CD14-positive monocyte (primary cell): ENCODE results near the gene CAMK1D. TPM values are rescaled to one million over a fixed set of nuclear protein-coding genes. Genes with fewer than 3 reads are reported as not detected.

ENCODE experiments used
- DNase-seq, 3 donors: peaks; one replicate each; pipeline ENCODE4 v3.0.0-alpha.2; 2011 to 2022
- H2AFZ ChIP-seq: 2 replicates; pipeline ENCODE4 v1.6.0; 2012; ENCODE audit warnings: mild to moderate bottlenecking, low read depth, low read length, inconsistent platforms; ENCODE audit not compliant: insufficient read depth, poor library complexity, severe bottlenecking
- H3K27ac ChIP-seq, 2 donors: 1 replicate in 1 of 2; 2 replicates in 1 of 2; pipeline ENCODE4 v1.5.1; 2012 to 2013; ENCODE audit warnings: low read length in 2 of 2, control low read depth in 1 of 2, inconsistent platforms in 1 of 2, low read depth in 1 of 2, mild to moderate bottlenecking in 1 of 2
- H3K27me3 ChIP-seq, 2 donors: one replicate each; pipeline versions ENCODE4 v1.6.0 to v1.6.1; 2011 to 2013; ENCODE audit warnings: low read length in 2 of 2; ENCODE audit not compliant: control insufficient read depth in 2 of 2, insufficient read depth in 2 of 2
- H3K36me3 ChIP-seq, 2 donors: replicated peaks in 1 of 2; 1 replicate in 1 of 2; 2 replicates in 1 of 2; pipeline versions ENCODE4 v1.5.1 to v1.6.1; 2012 to 2013; ENCODE audit warnings: low read length in 2 of 2, control low read depth in 1 of 2, inconsistent platforms in 1 of 2, mild to moderate bottlenecking in 1 of 2; ENCODE audit not compliant: insufficient read depth in 2 of 2, control insufficient read depth in 1 of 2
- H3K4me1 ChIP-seq, 2 donors: 1 replicate in 1 of 2; 2 replicates in 1 of 2; pipeline versions ENCODE4 v1.5.1 to v1.6.1; 2012 to 2013; ENCODE audit warnings: low read length in 2 of 2, control low read depth in 1 of 2, inconsistent platforms in 1 of 2, mild to moderate bottlenecking in 1 of 2, moderate library complexity in 1 of 2; ENCODE audit not compliant: insufficient read depth in 2 of 2, control insufficient read depth in 1 of 2
- H3K4me2 ChIP-seq: replicated peaks from 2 replicates; pipeline ENCODE3; 2012; ENCODE audit warnings: low read length, moderate library complexity, mild to moderate bottlenecking; ENCODE audit not compliant: poor library complexity, severe bottlenecking; ENCODE audit errors: extremely low read depth
- H3K4me3 ChIP-seq, 3 experiments: fragments of 200-600 bp in 1 of 3; sonication (generic) in 1 of 3; replicated peaks in 1 of 3; 1 replicate in 2 of 3; 2 replicates in 1 of 3; pipeline ENCODE4 v1.5.1; 2011 to 2013; ENCODE audit warnings: low read length in 3 of 3, mild to moderate bottlenecking in 3 of 3, control low read depth in 2 of 3, low read depth in 2 of 3, inconsistent platforms in 1 of 3, moderate library complexity in 1 of 3
- H3K79me2 ChIP-seq: 2 replicates; pipeline ENCODE4 v1.6.0; 2012; ENCODE audit warnings: mild to moderate bottlenecking, control low read depth, inconsistent platforms, low read length, moderate library complexity; ENCODE audit not compliant: insufficient read depth
- H3K9ac ChIP-seq: 2 replicates; pipeline ENCODE4 v1.6.0; 2017; ENCODE audit warnings: low read length, mild to moderate bottlenecking; ENCODE audit not compliant: insufficient read depth, poor library complexity, severe bottlenecking
- H3K9me3 ChIP-seq, 2 donors: replicated peaks in 1 of 2; 1 replicate in 1 of 2; 2 replicates in 1 of 2; pipeline versions ENCODE4 v1.5.1 to v1.6.1; 2012 to 2013; ENCODE audit warnings: low read length in 2 of 2, control low read depth in 1 of 2; ENCODE audit not compliant: control insufficient read depth in 1 of 2, insufficient read depth in 1 of 2
- H4K20me1 ChIP-seq: 2 replicates; pipeline ENCODE4 v1.6.0; 2012; ENCODE audit warnings: mild to moderate bottlenecking, low read length, control low read depth, moderate library complexity; ENCODE audit not compliant: insufficient read depth
- H3K27ac Mint-ChIP-seq, 7 donors: one replicate each; pipeline ENCODE4 v1.8.0; 2020; ENCODE audit warnings: mild to moderate bottlenecking in 7 of 7, mixed read lengths in 7 of 7, moderate library complexity in 6 of 7, inconsistent platforms in 2 of 7
- H3K27me3 Mint-ChIP-seq, 3 donors: one replicate each; pipeline ENCODE4 v1.8.0; 2021 to 2022; ENCODE audit warnings: low read depth in 3 of 3, mild to moderate bottlenecking in 3 of 3, mixed read lengths in 3 of 3, moderate library complexity in 3 of 3, inconsistent platforms in 1 of 3
- H3K36me3 Mint-ChIP-seq, 2 donors: one replicate each; pipeline ENCODE4 v1.8.0; 2020; ENCODE audit warnings: mixed read lengths in 2 of 2, inconsistent platforms in 1 of 2, mild to moderate bottlenecking in 1 of 2
- H3K4me1 Mint-ChIP-seq: one replicate; pipeline ENCODE4 v1.8.0; 2020; ENCODE audit warnings: mild to moderate bottlenecking, mixed read lengths
- H3K4me3 Mint-ChIP-seq, 2 donors: one replicate each; pipeline ENCODE4 v1.8.0; 2020; ENCODE audit warnings: mild to moderate bottlenecking in 2 of 2, mixed read lengths in 2 of 2, moderate library complexity in 1 of 2
- H3K9me3 Mint-ChIP-seq, 7 donors: one replicate each; pipeline ENCODE4 v1.8.0; 2020 to 2022; ENCODE audit warnings: mixed read lengths in 7 of 7, mild to moderate bottlenecking in 6 of 7, moderate library complexity in 6 of 7, inconsistent platforms in 2 of 7
- WGBS: methylation state at CpG from one replicate; pipeline ENCODE4 v1.1.5; 2013; ENCODE audit warnings: missing lambda C conversion rate; ENCODE audit not compliant: insufficient coverage; 5-methylcytosine and 5-hydroxymethylcytosine counted together
- intact Hi-C, 2 donors: fragments of 100-400 bp; cut with micrococcal nuclease; formaldehyde crosslinking; loops; one replicate each; pipeline versions ENCODE4 v1.15.0 to v1.15.1; 2023
- polyA plus RNA-seq, 3 donors: library from polyadenylated mRNA; depleted of rRNA in 1 of 3; unstranded in 2 of 3; stranded (reverse) in 1 of 3; fragments of 300-500 nt in 2 of 3; fragments of >200 nt in 1 of 3; fragmentation: Illumina TruSeq in 2 of 3; gene quantifications; 1 replicate in 2 of 3; 2 replicates in 1 of 3; pipeline ENCODE4 v1.2.3, GENCODE V29; 2012 to 2021
- TF ChIP-seq, protein P1 (sequence below): fragments of 200-600 bp; IDR thresholded peaks from one replicate; pipeline ENCODE4 v1.8.0; 2022; ENCODE audit warnings: antibody characterized with exemption, mild to moderate bottlenecking

The CAMK1D gene
- polyA plus RNA-seq, 3 donors: 6.7 to 11.8 (median 7.1) TPM

DNA sequence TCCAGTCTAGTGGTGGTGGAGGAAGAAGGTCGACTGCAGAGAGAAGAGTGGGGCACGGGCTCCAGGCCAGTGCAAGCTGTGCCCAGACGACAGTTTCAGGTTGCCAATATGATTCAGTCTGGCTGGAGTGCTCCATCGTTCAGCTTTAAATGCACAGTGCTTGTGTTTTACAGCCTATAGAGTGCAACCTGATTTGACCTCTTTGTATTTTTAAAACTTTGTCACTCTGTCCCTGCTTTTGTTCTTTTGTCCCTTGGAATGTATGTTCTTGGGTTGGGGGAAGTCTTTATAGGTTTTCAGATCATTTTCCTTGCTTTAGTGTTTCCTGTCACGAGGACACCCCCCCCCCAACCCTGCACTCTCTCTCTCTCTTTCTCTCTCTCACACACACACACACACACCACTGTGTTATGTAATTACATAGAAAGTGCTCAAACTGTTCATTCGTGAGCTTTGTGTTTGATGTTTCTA lies 198.0 kb downstream of the CAMK1D start:
- WGBS: 22% methylated on average over 3 of the region's 6 CpGs
- Histone ChIP-seq H3K27me3 (no peaks in the 10 kb centered on the region), H3K27ac (no peak overlapping the region), H3K9me3 (no peaks in the 10 kb centered on the region), H3K4me2 (no peak overlapping the region), H4K20me1 (peaks cover 47% of the 10 kb centered on the region), H3K79me2 (no peaks in the 10 kb centered on the region), H3K4me1 (no peaks in the 10 kb centered on the region), H3K9ac (no peak overlapping the region), H3K4me3 (no peak overlapping the region), H2AFZ (no peak overlapping the region), H3K36me3 (no peaks in the 10 kb centered on the region)
- Mint-ChIP-seq H3K9me3 (peaks cover 0 to 5% (median 2%) of the 10 kb centered on the region in 7 donors), H3K36me3 (no peaks in the 10 kb centered on the region), H3K27me3 (peaks cover 0 to 1% (median 1%) of the 10 kb centered on the region in 3 donors), H3K4me3 (no peak overlapping the region), H3K4me1 (peaks cover 9% of the 10 kb centered on the region), H3K27ac (peak overlapping the region in 1 of 7 donors; percentile 52)
- intact Hi-C loops: no loop called here
- DNase-seq: no peak
- TF ChIP-seq, protein P1, sequence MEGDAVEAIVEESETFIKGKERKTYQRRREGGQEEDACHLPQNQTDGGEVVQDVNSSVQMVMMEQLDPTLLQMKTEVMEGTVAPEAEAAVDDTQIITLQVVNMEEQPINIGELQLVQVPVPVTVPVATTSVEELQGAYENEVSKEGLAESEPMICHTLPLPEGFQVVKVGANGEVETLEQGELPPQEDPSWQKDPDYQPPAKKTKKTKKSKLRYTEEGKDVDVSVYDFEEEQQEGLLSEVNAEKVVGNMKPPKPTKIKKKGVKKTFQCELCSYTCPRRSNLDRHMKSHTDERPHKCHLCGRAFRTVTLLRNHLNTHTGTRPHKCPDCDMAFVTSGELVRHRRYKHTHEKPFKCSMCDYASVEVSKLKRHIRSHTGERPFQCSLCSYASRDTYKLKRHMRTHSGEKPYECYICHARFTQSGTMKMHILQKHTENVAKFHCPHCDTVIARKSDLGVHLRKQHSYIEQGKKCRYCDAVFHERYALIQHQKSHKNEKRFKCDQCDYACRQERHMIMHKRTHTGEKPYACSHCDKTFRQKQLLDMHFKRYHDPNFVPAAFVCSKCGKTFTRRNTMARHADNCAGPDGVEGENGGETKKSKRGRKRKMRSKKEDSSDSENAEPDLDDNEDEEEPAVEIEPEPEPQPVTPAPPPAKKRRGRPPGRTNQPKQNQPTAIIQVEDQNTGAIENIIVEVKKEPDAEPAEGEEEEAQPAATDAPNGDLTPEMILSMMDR: no peak

DNA sequence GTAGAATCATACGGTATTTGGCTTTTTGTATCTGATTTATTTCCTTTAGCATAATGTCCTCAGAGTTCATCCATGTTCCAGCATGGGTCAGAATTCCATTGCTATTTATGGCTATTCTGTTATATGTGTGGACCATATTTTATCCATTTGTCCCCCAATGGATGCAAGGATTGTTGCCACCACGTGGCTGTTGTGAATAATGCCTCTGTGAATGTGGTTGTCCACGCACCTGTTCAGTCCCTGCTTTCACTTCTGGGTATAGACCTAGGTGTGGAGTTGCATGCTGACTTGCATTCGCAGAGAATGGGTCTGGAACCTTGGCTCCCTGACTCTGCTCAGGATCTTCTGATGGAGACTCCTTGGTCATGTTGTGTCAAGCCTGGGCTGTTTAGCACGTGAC lies 199.9 kb downstream of the CAMK1D start:
- Mint-ChIP-seq H3K9me3 (peaks cover 0 to 5% (median 2%) of the 10 kb centered on the region in 7 donors), H3K27me3 (peaks cover 0 to 1% (median 1%) of the 10 kb centered on the region in 3 donors), H3K4me3 (no peak overlapping the region), H3K36me3 (peaks cover 0 to 3% of the 10 kb centered on the region in 2 donors), H3K4me1 (peaks cover 9% of the 10 kb centered on the region), H3K27ac (no peak overlapping the region)
- Histone ChIP-seq H3K27me3 (no peaks in the 10 kb centered on the region), H3K36me3 (no peaks in the 10 kb centered on the region), H3K4me3 (no peak overlapping the region), H3K4me2 (no peak overlapping the region), H3K9me3 (no peaks in the 10 kb centered on the region), H3K4me1 (no peaks in the 10 kb centered on the region), H3K27ac (no peak overlapping the region), H3K79me2 (no peaks in the 10 kb centered on the region), H2AFZ (no peak overlapping the region), H3K9ac (no peak overlapping the region), H4K20me1 (peaks cover 52% of the 10 kb centered on the region)
- WGBS: 92% methylated on average over 3 of the region's 5 CpGs
- intact Hi-C loops: no loop called here
- TF ChIP-seq, protein P1: no peak
- no peak for DNase-seq
